Neuronal stem cell (in vitro differentiated cells): ENCODE measurements around the gene SFXN2.

Source experiments
- DNase-seq: peaks from one replicate; pipeline ENCODE4 v3.0.0-alpha.2; 2013; ENCODE audit warnings: low spot score
- H2AFZ ChIP-seq: one replicate; pipeline ENCODE4 v1.6.1; 2013; ENCODE audit warnings: mild to moderate bottlenecking, low read length, inconsistent platforms
- H2AK5ac ChIP-seq: 2 replicates; pipeline ENCODE4 v1.6.1; 2013; ENCODE audit warnings: low read depth, mild to moderate bottlenecking, inconsistent platforms, low read length, moderate library complexity, mixed read lengths
- H2BK120ac ChIP-seq: 2 replicates; pipeline ENCODE4 v1.6.1; 2013; ENCODE audit warnings: low read depth, mild to moderate bottlenecking, inconsistent platforms, low read length, moderate library complexity, mixed read lengths
- H2BK12ac ChIP-seq: one replicate; pipeline ENCODE4 v1.6.1; 2013; ENCODE audit warnings: low read length, inconsistent platforms
- H2BK15ac ChIP-seq: 2 replicates; pipeline ENCODE4 v1.6.1; 2013; ENCODE audit warnings: mild to moderate bottlenecking, low read length, inconsistent platforms, mixed read lengths
- H2BK5ac ChIP-seq: one replicate; pipeline ENCODE4 v1.6.1; 2013; ENCODE audit warnings: inconsistent platforms, mild to moderate bottlenecking, low read length, moderate library complexity
- H3K14ac ChIP-seq: one replicate; pipeline ENCODE4 v1.6.1; 2013; ENCODE audit warnings: low read length, inconsistent platforms
- H3K18ac ChIP-seq: 2 replicates; pipeline ENCODE4 v1.6.1; 2013; ENCODE audit warnings: low read length, inconsistent platforms
- H3K23ac ChIP-seq: 2 replicates; pipeline ENCODE4 v1.6.1; 2013; ENCODE audit warnings: low read depth, mild to moderate bottlenecking, mixed read lengths, low read length, inconsistent platforms; ENCODE audit not compliant: poor library complexity
- H3K27ac ChIP-seq: replicated peaks from 3 replicates; pipeline ENCODE4 v1.5.1; 2013; ENCODE audit warnings: low read length, inconsistent platforms
- H3K27me3 ChIP-seq, 3 experiments: 2 replicates each; pipeline ENCODE4 v1.6.1; 2013; ENCODE audit warnings: low read length in 3 of 3, mild to moderate bottlenecking in 2 of 3, inconsistent platforms in 1 of 3, low read depth in 1 of 3, mixed read lengths in 1 of 3, moderate library complexity in 1 of 3; ENCODE audit not compliant: control insufficient read depth in 3 of 3, insufficient read depth in 3 of 3
- H3K36me3 ChIP-seq, 2 donors: replicated peaks in 1 of 2; 2 replicates each; pipeline ENCODE4 v1.6.1; 2013; ENCODE audit warnings: low read length in 2 of 2; ENCODE audit not compliant: control insufficient read depth in 2 of 2, insufficient read depth in 2 of 2
- H3K4ac ChIP-seq: 2 replicates; pipeline ENCODE4 v1.6.1; 2013; ENCODE audit warnings: inconsistent platforms, mild to moderate bottlenecking, low read length, moderate library complexity
- H3K4me1 ChIP-seq, 2 donors: 1 replicate in 1 of 2; 2 replicates in 1 of 2; pipeline ENCODE4 v1.6.1; 2013; ENCODE audit warnings: low read length in 2 of 2, low read depth in 1 of 2; ENCODE audit not compliant: control insufficient read depth in 2 of 2, insufficient read depth in 1 of 2
- H3K4me2 ChIP-seq: one replicate; pipeline ENCODE4 v1.6.1; 2013; ENCODE audit warnings: mild to moderate bottlenecking, low read length, inconsistent platforms; ENCODE audit not compliant: insufficient read depth, poor library complexity, severe bottlenecking
- H3K4me3 ChIP-seq, 2 donors: 2 replicates each; pipeline ENCODE4 v1.5.1; 2013; ENCODE audit warnings: low read length in 2 of 2, mild to moderate bottlenecking in 2 of 2, inconsistent platforms in 1 of 2, moderate library complexity in 1 of 2
- H3K79me1 ChIP-seq: one replicate; pipeline ENCODE4 v1.6.1; 2013; ENCODE audit warnings: low read depth, mild to moderate bottlenecking, inconsistent platforms, low read length, moderate library complexity
- H3K9ac ChIP-seq: one replicate; pipeline ENCODE4 v1.6.1; 2013; ENCODE audit warnings: mild to moderate bottlenecking, low read depth, low read length, inconsistent platforms; ENCODE audit not compliant: poor library complexity
- H3K9me3 ChIP-seq, 2 donors: replicated peaks in 1 of 2; 2 replicates each; pipeline versions ENCODE3 to v1.6.1; 2013; ENCODE audit warnings: low read length in 2 of 2, mild to moderate bottlenecking in 2 of 2, inconsistent platforms in 1 of 2, low read depth in 1 of 2, mixed read lengths in 1 of 2, moderate library complexity in 1 of 2; ENCODE audit not compliant: control insufficient read depth in 2 of 2, insufficient read depth in 1 of 2
- H4K8ac ChIP-seq: one replicate; pipeline ENCODE4 v1.6.1; 2013; ENCODE audit warnings: low read depth, mild to moderate bottlenecking, inconsistent platforms, low read length, moderate library complexity
- H4K91ac ChIP-seq: one replicate; pipeline ENCODE4 v1.6.1; 2013; ENCODE audit warnings: low read length, low read depth, mild to moderate bottlenecking, inconsistent platforms; ENCODE audit not compliant: poor library complexity
- WGBS, 2 donors: extraction: QIAGEN DNeasy Blood & Tissue Kit; methylation state at CpG; one replicate each; pipeline ENCODE4 v1.1.7; 2013; ENCODE audit warnings: missing lambda C conversion rate in 2 of 2, mixed read lengths in 1 of 2; ENCODE audit not compliant: insufficient read length in 2 of 2, insufficient replicate concordance in 1 of 2; ENCODE audit errors: extremely low coverage in 2 of 2; 5-methylcytosine and 5-hydroxymethylcytosine counted together

SFXN2 gene

DNA sequence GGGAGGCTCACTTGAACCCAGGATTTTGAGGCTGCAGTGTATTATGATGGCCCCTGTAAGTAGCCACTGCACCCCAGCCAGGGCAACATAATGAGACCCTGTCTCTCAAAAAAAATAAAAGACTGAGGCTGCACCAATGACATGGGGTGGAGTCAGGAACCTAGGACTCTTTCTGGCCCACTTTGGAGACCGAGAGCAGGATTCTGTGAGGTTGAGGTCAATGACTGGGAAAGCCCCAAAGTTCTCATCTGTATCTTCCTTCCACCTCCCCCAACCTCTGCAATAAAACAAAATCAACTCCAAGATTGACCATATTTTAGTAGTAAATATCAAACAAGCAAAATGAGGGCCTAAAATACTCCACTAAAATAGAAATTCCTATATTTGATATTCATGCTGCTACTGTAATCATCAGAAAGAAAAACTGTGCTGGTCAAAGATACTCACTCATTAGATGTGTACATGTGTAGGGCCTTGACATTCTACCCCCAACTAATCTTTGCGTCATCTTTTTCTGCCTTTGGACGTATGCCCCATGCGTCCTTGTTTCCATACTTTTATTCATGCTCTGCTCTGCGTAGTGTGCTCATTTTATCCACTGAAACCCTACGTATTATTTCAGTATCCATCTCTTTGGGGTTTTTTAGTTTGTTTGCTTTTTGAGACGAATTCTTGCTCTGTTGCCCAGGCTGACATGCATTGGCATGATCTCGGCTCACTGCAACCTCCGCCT is 53.2 kb downstream of the SFXN2 start:
- no peak overlapping the region for H3K4ac ChIP-seq
- H4K8ac ChIP-seq, result no peak overlapping the region
- H2AK5ac ChIP-seq, result no peak overlapping the region
- H2BK15ac ChIP-seq, result no peak overlapping the region
- H2BK5ac ChIP-seq, result no peak overlapping the region
- no peak for DNase-seq
- no CpG with 5 or more reads among the region's 9 CpGs for WGBS, 2 donors
- H2BK120ac ChIP-seq, result no peak overlapping the region
- H3K23ac ChIP-seq, result no peak overlapping the region
- no peak overlapping the region for H2BK12ac ChIP-seq
- H3K9me3 ChIP-seq, result no peaks in the 10 kb centered on the region
- H2AFZ ChIP-seq, result no peak overlapping the region
- H3K9ac ChIP-seq, result no peak overlapping the region
- no peak overlapping the region for H3K27ac ChIP-seq
- H3K36me3 ChIP-seq, result no peaks in the 10 kb centered on the region
- no peaks in the 10 kb centered on the region for H3K27me3 ChIP-seq
- H3K4me2 ChIP-seq, result no peak overlapping the region
- H4K91ac ChIP-seq, result no peak overlapping the region
- no peak overlapping the region for H3K14ac ChIP-seq
- no peak overlapping the region for H3K18ac ChIP-seq
- no peak overlapping the region for H3K4me3 ChIP-seq
- H3K79me1 ChIP-seq, result no peaks in the 10 kb centered on the region
- H3K4me1 ChIP-seq, result peaks cover 0 to 4% of the 10 kb centered on the region in 2 donors

DNA sequence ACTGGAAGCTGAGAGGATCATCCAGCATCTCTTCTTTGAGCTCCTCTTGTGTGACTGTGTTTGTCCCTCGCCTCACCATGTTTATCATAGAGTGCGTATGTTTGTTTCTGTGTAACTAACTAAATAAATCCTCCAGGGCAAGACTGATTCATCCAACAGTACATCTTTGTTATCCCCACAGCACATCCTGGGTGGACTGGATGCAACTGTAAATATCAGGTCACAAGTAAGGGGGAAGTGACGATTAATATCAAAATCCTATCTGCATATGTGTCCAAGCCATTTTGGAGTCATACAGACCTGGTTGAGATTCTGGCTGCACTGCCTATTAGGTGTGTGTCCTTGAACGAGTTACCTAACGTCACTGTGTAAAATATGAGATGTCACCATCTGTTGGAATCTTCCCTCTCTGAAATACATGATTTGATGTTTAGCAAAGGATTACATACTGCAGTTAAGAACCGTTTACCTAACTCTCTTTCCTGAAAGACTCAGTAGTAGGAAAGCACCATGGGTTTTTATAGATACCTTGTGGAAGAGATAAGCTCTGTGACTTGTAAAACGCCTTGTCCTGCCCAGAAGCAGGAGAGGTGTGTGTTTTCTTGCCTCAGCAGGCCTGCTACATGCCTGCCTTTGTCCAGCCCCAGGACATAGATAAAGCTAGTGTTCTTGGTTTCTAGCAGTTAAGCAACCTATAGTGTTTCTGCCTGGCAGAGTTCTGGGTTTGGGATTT is 55.1 kb downstream of the SFXN2 start:
- H3K14ac ChIP-seq, result no peak overlapping the region
- H3K9ac ChIP-seq, result no peak overlapping the region
- no peak overlapping the region for H2BK15ac ChIP-seq
- H3K36me3 ChIP-seq, result no peaks in the 10 kb centered on the region
- H3K79me1 ChIP-seq, result no peaks in the 10 kb centered on the region
- H3K4me2 ChIP-seq, result no peak overlapping the region
- no peak overlapping the region for H2BK5ac ChIP-seq
- H4K91ac ChIP-seq, result no peak overlapping the region
- peaks cover 3 to 6% of the 10 kb centered on the region in 2 donors for H3K4me1 ChIP-seq
- H3K23ac ChIP-seq, result no peak overlapping the region
- H3K9me3 ChIP-seq, result no peaks in the 10 kb centered on the region
- H2BK120ac ChIP-seq, result no peak overlapping the region
- H2AFZ ChIP-seq, result no peak overlapping the region
- DNase-seq, result no peak
- no peak overlapping the region for H3K18ac ChIP-seq
- H2BK12ac ChIP-seq, result no peak overlapping the region
- no peak overlapping the region for H4K8ac ChIP-seq
- no peaks in the 10 kb centered on the region for H3K27me3 ChIP-seq
- H3K4me3 ChIP-seq, result no peak overlapping the region
- WGBS, 2 donors, result no CpG with 5 or more reads among the region's 7 CpGs
- H3K4ac ChIP-seq, result no peak overlapping the region
- H3K27ac ChIP-seq, result no peak overlapping the region
- H2AK5ac ChIP-seq, result no peak overlapping the region

DNA sequence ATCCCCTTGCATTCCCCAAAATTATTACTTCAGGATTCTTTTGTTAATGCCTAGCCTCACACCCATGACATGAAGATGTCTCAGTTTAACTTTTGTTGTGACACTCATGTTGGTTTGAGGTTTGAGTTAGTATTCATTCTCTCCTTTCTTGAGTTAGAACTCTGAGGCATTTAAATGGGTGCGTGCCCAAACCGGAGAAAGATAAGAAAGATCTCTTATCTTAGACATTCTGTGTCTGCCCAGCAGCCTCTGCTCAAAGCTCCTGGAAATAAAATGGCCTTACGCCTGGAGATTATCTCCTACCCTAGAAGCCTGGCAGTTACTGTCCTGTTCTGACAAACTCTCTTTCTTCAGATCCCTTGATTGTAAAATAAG is 55.7 kb downstream of the SFXN2 start:
- H4K91ac ChIP-seq, result no peak overlapping the region

DNA sequence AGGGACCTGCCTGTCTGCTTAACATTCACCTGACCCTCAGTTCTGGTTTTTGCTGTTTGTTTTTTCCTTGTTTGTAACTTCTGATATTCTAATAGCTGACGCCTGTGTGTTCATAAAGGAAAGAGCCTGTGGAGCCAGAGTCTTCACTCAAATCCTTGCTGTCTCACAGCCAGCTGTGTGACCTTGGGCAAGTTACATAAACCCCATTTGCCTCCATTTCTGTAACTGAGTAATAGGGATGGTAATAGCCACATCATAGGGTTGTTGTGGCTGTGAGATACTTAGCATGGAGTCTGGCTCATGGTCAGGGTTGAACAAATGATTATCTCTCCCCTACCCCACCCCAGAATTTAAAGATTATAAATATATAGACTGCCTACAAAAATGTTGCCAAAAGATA is 56.4 kb downstream of the SFXN2 start:
- Histone ChIP-seq H2AFZ (no peak overlapping the region), H3K36me3 (no peaks in the 10 kb centered on the region), H3K79me1 (no peaks in the 10 kb centered on the region), H3K4me2 (no peak overlapping the region), H2AK5ac (no peak overlapping the region), H3K27ac (no peak overlapping the region), H4K91ac (no peak overlapping the region), H3K27me3 (no peaks in the 10 kb centered on the region), H3K14ac (no peak overlapping the region), H2BK5ac (no peak overlapping the region), H3K18ac (no peak overlapping the region), H3K23ac (no peak overlapping the region), H2BK120ac (no peak overlapping the region), H2BK12ac (no peak overlapping the region), H3K9ac (no peak overlapping the region), H3K4me3 (no peak overlapping the region), H3K9me3 (no peaks in the 10 kb centered on the region), H4K8ac (no peak overlapping the region), H2BK15ac (no peak overlapping the region), H3K4ac (no peak overlapping the region), H3K4me1 (peaks cover 7 to 14% of the 10 kb centered on the region in 2 donors)
- WGBS, 2 donors, result no CpG with 5 or more reads among the region's 1 CpG
- no peak for DNase-seq

More for the DNA sequence above, 55.7 kb downstream of the SFXN2 start:
- Histone ChIP-seq H3K9me3 (no peaks in the 10 kb centered on the region), H3K23ac (no peak overlapping the region), H3K4me1 (peaks cover 3 to 7% of the 10 kb centered on the region in 2 donors), H2BK12ac (no peak overlapping the region), H3K4ac (no peak overlapping the region), H2AFZ (no peak overlapping the region), H2BK5ac (no peak overlapping the region), H3K18ac (no peak overlapping the region), H2BK120ac (no peak overlapping the region), H3K4me3 (no peak overlapping the region), H3K4me2 (no peak overlapping the region), H4K8ac (no peak overlapping the region), H3K36me3 (no peaks in the 10 kb centered on the region), H2AK5ac (no peak overlapping the region), H3K27me3 (no peaks in the 10 kb centered on the region), H3K27ac (no peak overlapping the region), H3K14ac (no peak overlapping the region), H3K79me1 (no peaks in the 10 kb centered on the region), H2BK15ac (no peak overlapping the region), H3K9ac (no peak overlapping the region)
- WGBS, 2 donors, result no CpG with 5 or more reads among the region's 3 CpGs
- DNase-seq, result no peak
